ENCODE results near the gene TBC1D5. TPM values are rescaled to one million over a fixed set of nuclear protein-coding genes. Genes with fewer than 3 reads are reported as not detected.

The TBC1D5 gene
- total RNA-seq, 1 experiment from 2014 or later: 30.4 TPM

- DNase-seq (ENCODE audit: low read depth, low spot score): no peak
- no peak overlapping the region for H3K4me3 ChIP-seq (ENCODE audit: low read depth in 2 of 2, low read length in 2 of 2)
- H3K27ac ChIP-seq (ENCODE audit: low read length): no peak overlapping the region
- no peaks in the 10 kb centered on the region for H3K27me3 ChIP-seq (ENCODE audit: control insufficient read depth, insufficient read depth, low read length)
- ChIA-PET POLR2A (no interaction called here), CTCF (no interaction called here)
- no peak for ATAC-seq
- in situ Hi-C loops (cut with HindIII; ENCODE audit: low pct_unique_long_range_greater_than_20kb, low sequenced_read_pairs): no loop called here
- no peaks in the 10 kb centered on the region for H3K36me3 ChIP-seq (ENCODE audit: control insufficient read depth, insufficient read depth, low read length)
- no peaks in the 10 kb centered on the region for H3K9me3 ChIP-seq (ENCODE audit: control insufficient read depth, insufficient read depth, low read depth, low read length)
- no peaks in the 10 kb centered on the region for H3K4me1 ChIP-seq (ENCODE audit: control insufficient read depth, insufficient read depth, low read length)
- TF ChIP-seq CTCF (IDR thresholded peaks at IDR 0.05) (no peak), SIN3A (IDR thresholded peaks at IDR 0.05; ENCODE audit: borderline replicate concordance, insufficient read depth, low read depth, low read length) (no peak), POLR2AphosphoS5 (IDR thresholded peaks at IDR 0.05; ENCODE audit: low read depth, low read length) (no peak), TCF7L2 (IDR thresholded peaks at IDR 0.05; ENCODE audit: low read depth, low read length) (no peak), REST (IDR thresholded peaks at IDR 0.05; ENCODE audit: insufficient read depth in 1 of 2, low read depth in 2 of 2, low read length in 1 of 2) (no peak)
- BruUV-seq (replicated peaks): no TSS peak
- intact Hi-C loops (cut with micrococcal nuclease; ENCODE audit: unreplicated experiment): no loop called here
These were observed 606.7 kb downstream of the TBC1D5 start for GRCh38 chr3:17135696-17136095.

GRCh38 chr3:17133632-17134545, 608.5 kb downstream of the TBC1D5 start:
- in situ Hi-C loops (cut with HindIII; ENCODE audit: low pct_unique_long_range_greater_than_20kb, low sequenced_read_pairs) (no loop called here), intact Hi-C loops (cut with micrococcal nuclease; ENCODE audit: unreplicated experiment) (no loop called here)
- Histone ChIP-seq H3K27ac (ENCODE audit: low read length) (no peak overlapping the region), H3K4me1 (ENCODE audit: control insufficient read depth, insufficient read depth, low read length) (no peaks in the 10 kb centered on the region), H3K4me3 (ENCODE audit: low read depth in 2 of 2, low read length in 2 of 2) (no peak overlapping the region), H3K9me3 (ENCODE audit: control insufficient read depth, insufficient read depth, low read depth, low read length) (no peaks in the 10 kb centered on the region), H3K27me3 (ENCODE audit: control insufficient read depth, insufficient read depth, low read length) (no peaks in the 10 kb centered on the region), H3K36me3 (ENCODE audit: control insufficient read depth, insufficient read depth, low read length) (no peaks in the 10 kb centered on the region)
- ChIA-PET CTCF (no interaction called here), POLR2A (interaction anchor here (0.6 kb wide), 1 partner anchor 127 kb away, joined by 3 read pairs; no protein-coding TSS in a partner anchor)
- ATAC-seq (no peak), DNase-seq (ENCODE audit: low read depth, low spot score) (no peak)
- BruUV-seq (replicated peaks): no TSS peak
- TF ChIP-seq TCF7L2 (IDR thresholded peaks at IDR 0.05; ENCODE audit: low read depth, low read length) (no peak), SIN3A (IDR thresholded peaks at IDR 0.05; ENCODE audit: borderline replicate concordance, insufficient read depth, low read depth, low read length) (no peak), REST (IDR thresholded peaks at IDR 0.05; ENCODE audit: insufficient read depth in 1 of 2, low read depth in 2 of 2, low read length in 1 of 2) (no peak), CTCF (IDR thresholded peaks at IDR 0.05) (no peak), POLR2AphosphoS5 (IDR thresholded peaks at IDR 0.05; ENCODE audit: low read depth, low read length) (no peak)

Measured in Panc1 (cell line).